Liver (tissue), 9 donors: ENCODE data around the gene DPF3. TPM values are rescaled to one million over a fixed set of nuclear protein-coding genes. Genes with fewer than 3 reads are reported as not detected.

Source experiments
- DNase-seq: peaks from one replicate; pipeline ENCODE4 v3.0.0-alpha.2; 2017; ENCODE audit warnings: low spot score
- H3K27ac ChIP-seq, 2 donors: one replicate each; pipeline ENCODE4 v1.7.0; 2013; ENCODE audit warnings: inconsistent platforms in 2 of 2, low read length in 2 of 2, control low read depth in 1 of 2, low read depth in 1 of 2, mild to moderate bottlenecking in 1 of 2
- H3K27me3 ChIP-seq, 4 donors: one replicate each; pipeline versions ENCODE4 v1.6.1 to v1.7.0; 2013; ENCODE audit warnings: low read length in 3 of 4, inconsistent platforms in 1 of 4, mild to moderate bottlenecking in 1 of 4, moderate library complexity in 1 of 4; ENCODE audit not compliant: control insufficient read depth in 4 of 4, insufficient read depth in 4 of 4
- H3K36me3 ChIP-seq, 4 donors: one replicate each; pipeline versions ENCODE4 v1.6.1 to v1.7.0; 2013; ENCODE audit warnings: low read length in 3 of 4, mild to moderate bottlenecking in 3 of 4, low read depth in 1 of 4, moderate library complexity in 1 of 4; ENCODE audit not compliant: control insufficient read depth in 4 of 4, insufficient read depth in 3 of 4
- H3K4me1 ChIP-seq, 4 donors: one replicate each; pipeline versions ENCODE4 v1.6.1 to v1.7.0; 2013; ENCODE audit warnings: low read length in 3 of 4, mild to moderate bottlenecking in 3 of 4, moderate library complexity in 1 of 4; ENCODE audit not compliant: control insufficient read depth in 4 of 4, insufficient read depth in 4 of 4
- H3K4me3 ChIP-seq, 3 donors: one replicate each; pipeline versions ENCODE4 v1.6.1 to v1.7.0; 2013; ENCODE audit warnings: low read length in 3 of 3, control low read depth in 1 of 3, low read depth in 1 of 3, mild to moderate bottlenecking in 1 of 3
- H3K9ac ChIP-seq, 2 donors: one replicate each; pipeline ENCODE4 v1.7.0; 2013; ENCODE audit warnings: low read length in 2 of 2, mild to moderate bottlenecking in 2 of 2, moderate library complexity in 2 of 2, control low read depth in 1 of 2, low read depth in 1 of 2
- H3K9me3 ChIP-seq, 4 donors: one replicate each; pipeline versions ENCODE4 v1.6.1 to v1.7.0; 2013; ENCODE audit warnings: low read length in 3 of 4; ENCODE audit not compliant: control insufficient read depth in 4 of 4
- ATF3 ChIP-seq: IDR thresholded peaks from 2 replicates; pipeline ENCODE4 v1.6.1; 2016; ENCODE audit warnings: antibody characterized with exemption
- CTCF ChIP-seq: fragments of 150-350 bp; IDR thresholded peaks from 2 replicates; pipeline ENCODE4 v1.5.1; 2017; ENCODE audit warnings: improper control_type of control experiment, low read depth, low read length; ENCODE audit not compliant: missing input control
- EGR1 ChIP-seq, 2 donors: IDR thresholded peaks; 2 replicates each; pipeline ENCODE4 v1.6.1; 2016 to 2018; ENCODE audit warnings: antibody characterized with exemption in 2 of 2, low read depth in 2 of 2
- FOXA1 ChIP-seq: IDR thresholded peaks from 2 replicates; pipeline ENCODE4 v1.6.1; 2016; ENCODE audit warnings: antibody characterized with exemption
- FOXA2 ChIP-seq: IDR thresholded peaks from 2 replicates; pipeline ENCODE4 v1.6.1; 2016; ENCODE audit warnings: antibody characterized with exemption
- GABPA ChIP-seq, 2 donors: IDR thresholded peaks in 1 of 2; conservative IDR thresholded peaks in 1 of 2; 2 replicates each; pipeline ENCODE4 v1.6.1; 2016; ENCODE audit warnings: antibody characterized with exemption in 2 of 2, mild to moderate bottlenecking in 1 of 2, moderate library complexity in 1 of 2
- HNF4A ChIP-seq, 2 donors: conservative IDR thresholded peaks; 2 replicates each; pipeline ENCODE4 v1.6.1; 2016; ENCODE audit warnings: antibody characterized with exemption in 2 of 2, mild to moderate bottlenecking in 2 of 2
- HNF4G ChIP-seq: IDR thresholded peaks from 2 replicates; pipeline ENCODE4 v1.6.1; 2016; ENCODE audit warnings: antibody characterized with exemption
- JUND ChIP-seq, 2 donors: IDR thresholded peaks; 2 replicates each; pipeline ENCODE4 v1.6.1; 2016; ENCODE audit warnings: antibody characterized with exemption in 2 of 2
- MAX ChIP-seq: IDR thresholded peaks from 2 replicates; pipeline ENCODE4 v1.6.1; 2016; ENCODE audit warnings: antibody characterized with exemption
- NR2F2 ChIP-seq: IDR thresholded peaks from 2 replicates; pipeline ENCODE4 v1.6.1; 2016; ENCODE audit warnings: antibody characterized with exemption
- RAD21 ChIP-seq, 2 donors: IDR thresholded peaks; 2 replicates each; pipeline ENCODE4 v1.6.1; 2016; ENCODE audit warnings: antibody characterized with exemption in 2 of 2, mild to moderate bottlenecking in 2 of 2
- REST ChIP-seq: IDR thresholded peaks from 2 replicates; pipeline ENCODE4 v1.6.1; 2016; ENCODE audit warnings: antibody characterized with exemption, mild to moderate bottlenecking
- RXRA ChIP-seq, 2 donors: IDR thresholded peaks; 2 replicates each; pipeline ENCODE4 v1.6.1; 2017 to 2018; ENCODE audit warnings: antibody characterized with exemption in 2 of 2, mild to moderate bottlenecking in 1 of 2
- SP1 ChIP-seq: IDR thresholded peaks from 2 replicates; pipeline ENCODE4 v1.6.1; 2018; ENCODE audit warnings: antibody characterized with exemption, mild to moderate bottlenecking
- TAF1 ChIP-seq: conservative IDR thresholded peaks from 2 replicates; pipeline ENCODE4 v1.6.1; 2016; ENCODE audit warnings: antibody characterized with exemption, mild to moderate bottlenecking
- YY1 ChIP-seq: IDR thresholded peaks from 2 replicates; pipeline ENCODE4 v1.6.1; 2016; ENCODE audit warnings: antibody characterized with exemption, mild to moderate bottlenecking
- ZBTB33 ChIP-seq: IDR thresholded peaks from 2 replicates; pipeline ENCODE4 v1.6.1; 2016; ENCODE audit warnings: antibody characterized with exemption
- WGBS: extraction: QIAGEN DNeasy Blood & Tissue Kit; methylation state at CpG from one replicate; pipeline ENCODE4 v1.1.7; 2013; 5-methylcytosine and 5-hydroxymethylcytosine counted together
- polyA plus RNA-seq, 2 donors: library from polyadenylated mRNA; stranded (reverse) in 1 of 2; unstranded in 1 of 2; fragments of 200-250 nt in 1 of 2; fragments of >200 nt in 1 of 2; fragmentation: Nextera tagmentation in 1 of 2; extraction: Ambion mirVana in 1 of 2; gene quantifications; one replicate each; pipeline versions ENCODE4 v1.2.1 to v1.2.3, GENCODE V29; 2013 to 2015
- total RNA-seq, 2 donors: library from RNA; depleted of rRNA; stranded (reverse); fragments of >200 nt; gene quantifications; one replicate each; pipeline ENCODE4 v1.2.3, GENCODE V29; 2014
- donor health status: healthy.
- donor health status: healthy.
- donor health status: healthy.
- donor health status: healthy.
- donor health status: healthy.

The DPF3 gene
- total and polyA plus RNA-seq, 4 donors: 1.1 to 23.2 (median 2.5) TPM

GRCh38 chr14:72608391-72609204 lies 285.3 kb downstream of the DPF3 start:
- 90% methylated on average over 8 of the region's 8 CpGs for WGBS
- no peaks in the 10 kb centered on the region for H3K27me3 ChIP-seq
- no peak overlapping the region for H3K9ac ChIP-seq
- H3K4me1 ChIP-seq: peaks cover 0 to 14% (median 7%) of the 10 kb centered on the region in 4 donors
- no peak overlapping the region for H3K4me3 ChIP-seq
- peak; percentile 27 for DNase-seq
- no peaks in the 10 kb centered on the region for H3K36me3 ChIP-seq
- TF ChIP-seq GABPA (IDR thresholded peaks at IDR 0.05 in 1 of 2, conservative IDR thresholded peaks at IDR 0.05 in 1 of 2): no peak
- TF ChIP-seq RXRA (IDR thresholded peaks at IDR 0.05): no peak
- no peak for TF ChIP-seq REST
- no peak for TF ChIP-seq YY1
- no peak for TF ChIP-seq FOXA1
- no peak for TF ChIP-seq CTCF
- TF ChIP-seq HNF4G: no peak
- TF ChIP-seq TAF1: no peak
- no peak for TF ChIP-seq NR2F2
- no peak for TF ChIP-seq ATF3
- TF ChIP-seq EGR1 (IDR thresholded peaks at IDR 0.05; ENCODE audit: low read depth in 2 of 2): no peak
- TF ChIP-seq ZBTB33: no peak
- TF ChIP-seq JUND (IDR thresholded peaks at IDR 0.05): no peak
- TF ChIP-seq HNF4A (conservative IDR thresholded peaks at IDR 0.05): no peak
- no peak for TF ChIP-seq RAD21 (IDR thresholded peaks at IDR 0.05)
- TF ChIP-seq MAX: no peak
- TF ChIP-seq FOXA2: no peak
- TF ChIP-seq SP1: no peak
- H3K9me3 ChIP-seq: no peaks in the 10 kb centered on the region
- H3K27ac ChIP-seq: no peak overlapping the region
